ENCODE measurements around the gene FGD1. TPM values are rescaled to one million over a fixed set of nuclear protein-coding genes. Genes with fewer than 3 reads are reported as not detected.

The FGD1 gene
- total and polyA plus RNA-seq, 2 of the 8 experiments (the other 6 are each of a cell fraction or from before 2014, with no cell fraction given), result 6.8 to 34.9 TPM

DNA sequence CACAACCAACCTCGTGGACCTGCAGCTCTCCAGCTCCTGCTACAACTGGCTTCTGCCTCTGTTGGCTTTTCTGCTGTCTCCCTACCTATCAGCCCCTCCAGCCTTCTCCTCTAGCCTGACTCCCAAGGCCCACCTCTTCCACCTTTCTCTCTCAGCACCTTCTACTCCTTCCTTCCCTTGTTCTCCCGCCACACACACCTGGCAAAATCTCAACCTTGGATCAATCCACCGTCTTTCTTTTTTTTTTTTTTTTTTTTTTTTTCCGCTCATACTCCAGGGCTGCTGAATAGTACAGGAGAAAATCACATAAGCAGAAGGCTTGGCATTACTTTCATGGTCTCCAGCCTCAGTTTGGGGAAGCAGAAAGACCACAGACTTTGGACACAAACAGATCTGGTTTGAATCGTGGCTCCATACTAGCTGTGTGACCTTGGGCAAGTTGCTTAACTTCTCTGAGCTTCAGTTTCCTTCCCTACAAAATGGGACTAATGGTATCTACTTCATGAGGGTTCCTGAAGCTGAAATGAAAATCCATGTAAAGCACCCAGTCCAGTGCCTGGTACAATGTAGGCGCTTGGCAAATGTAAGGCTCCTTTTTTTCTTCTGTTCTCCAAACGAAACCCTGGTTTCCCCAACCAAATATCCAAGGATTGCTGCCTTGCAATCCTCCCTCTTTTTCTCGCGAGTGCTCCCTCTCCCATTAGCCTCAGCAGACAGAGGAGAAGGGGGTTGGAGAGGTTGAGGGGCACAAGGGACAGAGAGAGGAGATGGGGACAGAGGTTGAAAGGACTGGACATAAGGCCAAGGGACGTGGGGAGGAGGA is 1.7 kb downstream of the FGD1 start (continued):
- TF ChIP-seq CHD7 (IDR thresholded peaks at IDR 0.05; ENCODE audit: insufficient replicate concordance, low read length) (no peak), KDM4A (IDR thresholded peaks at IDR 0.05; ENCODE audit: low read depth, low read length, severe bottlenecking) (no peak), KDM1A (IDR thresholded peaks at IDR 0.05; ENCODE audit: borderline replicate concordance, low read length) (peak; percentile 69)
